A204.1 (cell line): ENCODE data around the gene PTBP3.
"Not testable (repeated sequence)": the region's sequence is repeated elsewhere in the genome, so short reads cannot be mapped to it uniquely, and the experiment has no call there.

Source experiments
- FAIRE-seq: peaks from 2 replicates; lab custom pipeline; 2012; peaks lifted over from hg19 to GRCh38; lab: Jason Lieb, UNC

The PTBP3 gene

GRCh38 chr9:112322701-112323377 is 10.6 kb downstream of the PTBP3 start:
- FAIRE-seq = no peak

DNA sequence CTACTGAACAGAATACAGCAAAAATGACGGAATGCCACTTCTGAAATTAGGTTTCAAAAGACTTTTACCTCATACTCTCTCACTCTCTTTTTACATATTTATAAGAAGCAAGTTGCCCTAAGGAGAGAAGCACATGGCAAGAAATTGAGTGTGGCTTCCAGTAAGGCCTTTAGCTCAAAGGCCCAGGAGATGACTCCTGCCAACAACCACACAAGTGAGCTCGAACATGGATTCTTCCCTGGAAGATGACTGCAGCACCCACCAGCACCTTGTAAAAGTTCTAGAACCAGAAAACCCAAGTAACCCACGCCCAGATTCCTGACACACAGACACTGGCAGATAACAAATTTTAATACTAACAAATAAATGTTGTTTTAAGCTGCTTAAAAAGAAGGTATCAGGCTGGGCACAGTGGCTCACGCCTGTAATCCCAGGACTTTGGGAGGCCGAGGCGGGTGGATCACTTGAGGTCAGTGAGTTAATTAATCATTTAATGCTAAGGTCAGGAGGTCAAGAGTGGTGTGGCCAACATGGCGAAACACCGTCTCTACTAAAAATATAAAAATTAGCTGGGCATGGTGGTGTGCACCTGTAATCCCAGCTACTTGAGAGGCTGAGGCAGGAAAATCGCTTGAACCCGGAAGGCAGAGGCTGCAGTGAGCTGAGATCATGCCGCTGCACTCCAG is 17.0 kb downstream of the PTBP3 start:
- no peak for FAIRE-seq

- no peak for FAIRE-seq
Measured at GRCh38 chr9:112315331-112316257, 17.8 kb downstream of the PTBP3 start.

DNA sequence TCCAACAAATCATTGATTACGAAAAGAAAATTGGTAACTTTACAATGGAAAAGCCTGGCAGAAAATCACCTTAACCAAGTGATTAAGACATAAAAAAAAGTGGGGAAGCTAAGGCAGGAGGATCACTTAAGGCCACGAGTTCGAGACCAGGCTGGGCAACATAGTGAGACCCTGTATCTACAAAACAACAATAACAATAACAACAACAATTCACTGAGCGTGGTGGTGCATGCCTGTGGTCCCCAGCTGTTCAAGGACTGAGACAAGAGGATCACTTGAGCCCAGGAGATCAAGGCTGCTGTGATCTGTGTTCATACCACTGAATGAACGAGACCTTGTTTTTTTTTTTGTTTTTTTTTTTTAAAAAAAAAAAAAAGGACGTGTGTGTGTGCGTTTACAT is 21.3 kb downstream of the PTBP3 start:
- FAIRE-seq = no peak

- no peak for FAIRE-seq
Measured at GRCh38 chr9:112311497-112311896, 21.9 kb downstream of the PTBP3 start.

DNA sequence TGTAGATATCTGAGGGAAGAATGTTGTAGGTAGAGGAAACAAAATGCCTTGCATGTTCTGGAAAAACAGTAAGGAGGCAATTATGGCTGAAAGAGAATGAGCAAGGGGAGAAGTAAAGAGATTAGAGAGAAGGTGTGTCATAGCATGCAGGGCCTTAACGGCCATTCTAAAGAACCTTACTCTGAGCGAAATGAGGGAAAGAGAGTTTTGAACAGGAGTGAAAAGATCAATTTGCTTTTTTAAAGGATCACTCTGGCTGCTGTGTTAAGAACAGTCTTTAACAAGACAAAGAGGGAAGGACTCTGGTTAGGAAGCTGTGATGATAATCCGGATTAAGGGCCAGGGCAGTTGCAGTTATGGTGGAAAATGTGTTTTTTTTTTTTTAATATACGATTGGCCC is 22.6 kb downstream of the PTBP3 start:
- no peak for FAIRE-seq

DNA sequence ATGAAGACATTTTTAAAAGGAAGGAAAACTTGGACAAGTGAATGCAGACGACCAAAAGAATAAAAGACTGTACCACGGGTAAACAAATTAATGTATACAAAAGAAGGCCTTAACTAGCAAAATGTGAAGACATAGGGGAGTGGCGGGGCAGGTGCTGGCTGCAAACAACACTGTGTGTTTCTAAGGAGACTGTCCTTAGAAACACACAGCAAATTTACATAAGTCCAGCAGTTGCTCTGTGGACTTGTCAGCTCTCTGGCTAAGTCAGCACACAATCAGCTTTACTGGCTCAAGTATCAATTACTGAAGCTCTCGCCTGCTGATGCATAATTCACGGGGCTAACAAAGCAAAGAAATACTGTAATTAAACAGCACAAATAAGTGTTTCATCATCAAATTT is 24.8 kb downstream of the PTBP3 start:
- FAIRE-seq = no peak

- no peak for FAIRE-seq
Measured at GRCh38 chr9:112301420-112301819, 32.0 kb downstream of the PTBP3 start.

DNA sequence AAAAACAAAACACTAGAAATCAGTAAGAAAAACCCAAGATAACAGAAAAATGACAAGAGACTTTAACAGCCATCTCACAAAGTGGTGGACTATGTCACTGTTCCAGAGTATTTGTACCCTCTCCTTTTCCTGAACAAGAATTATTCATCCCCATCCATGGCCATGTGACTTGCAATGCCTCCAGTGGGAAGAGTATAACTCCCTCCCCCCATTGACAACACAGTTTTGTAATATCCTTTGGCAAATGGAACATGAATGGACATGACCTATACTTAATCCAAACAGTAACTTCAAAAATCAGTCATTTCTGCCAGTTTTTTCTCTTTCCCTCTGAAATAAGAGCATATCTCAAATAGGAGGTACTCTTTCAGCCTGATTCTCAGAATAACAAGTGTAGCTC is 33.9 kb downstream of the PTBP3 start:
- no peak for FAIRE-seq

- FAIRE-seq = no peak
Measured at GRCh38 chr9:112296929-112297328, 36.5 kb downstream of the PTBP3 start.

GRCh38 chr9:112295174-112295573 is 38.2 kb downstream of the PTBP3 start:
- no peak for FAIRE-seq

GRCh38 chr9:112288029-112288428 is 45.4 kb downstream of the PTBP3 start:
- FAIRE-seq = no peak

- FAIRE-seq = no peak
Measured at GRCh38 chr9:112286926-112287325, 46.5 kb downstream of the PTBP3 start.

GRCh38 chr9:112285056-112285455 is 48.4 kb downstream of the PTBP3 start:
- FAIRE-seq = no peak

- no peak for FAIRE-seq
Measured at GRCh38 chr9:112283582-112284253, 49.7 kb downstream of the PTBP3 start.

- FAIRE-seq = not testable (repeated sequence)
Measured at GRCh38 chr9:112282841-112283240, 50.6 kb downstream of the PTBP3 start.

DNA sequence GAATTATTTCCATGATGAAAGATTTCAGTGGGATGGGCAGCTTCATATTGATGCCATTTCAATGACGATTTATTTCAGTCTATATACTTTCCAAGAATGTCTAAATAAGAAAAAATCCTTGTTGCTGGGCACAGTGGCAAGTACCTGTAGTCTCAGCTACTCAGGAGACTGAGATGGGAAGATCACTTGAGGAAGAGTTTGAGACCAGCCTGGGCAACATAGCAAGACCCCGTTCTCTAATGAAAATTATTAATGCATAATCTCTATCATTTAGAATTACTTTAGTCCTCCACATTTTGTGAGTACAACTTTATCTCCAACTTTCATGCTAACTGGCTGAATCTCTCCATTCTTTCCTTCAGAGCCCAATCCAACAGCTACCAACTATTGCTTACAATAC is 52.5 kb downstream of the PTBP3 start:
- FAIRE-seq = no peak

DNA sequence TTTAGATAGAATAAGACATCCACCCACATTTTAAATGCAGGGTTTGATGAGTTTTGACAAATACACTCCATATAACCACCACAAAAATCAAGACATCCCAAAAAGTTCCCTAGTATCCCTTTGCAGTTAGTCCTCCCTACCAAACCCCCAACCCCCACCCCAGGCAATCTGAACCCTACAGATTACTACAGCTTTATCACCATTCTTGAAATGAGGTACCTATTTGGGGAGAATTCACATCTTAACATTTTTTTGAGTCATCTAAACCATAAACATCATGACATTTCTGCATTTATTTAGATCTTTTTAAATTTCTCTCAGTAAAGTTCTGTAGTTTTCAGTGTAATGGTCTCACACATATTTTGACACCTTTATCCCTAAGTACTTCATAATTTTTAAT is 53.9 kb downstream of the PTBP3 start:
- no peak for FAIRE-seq

- no peak for FAIRE-seq
Measured at GRCh38 chr9:112278152-112278551, 55.3 kb downstream of the PTBP3 start.

DNA sequence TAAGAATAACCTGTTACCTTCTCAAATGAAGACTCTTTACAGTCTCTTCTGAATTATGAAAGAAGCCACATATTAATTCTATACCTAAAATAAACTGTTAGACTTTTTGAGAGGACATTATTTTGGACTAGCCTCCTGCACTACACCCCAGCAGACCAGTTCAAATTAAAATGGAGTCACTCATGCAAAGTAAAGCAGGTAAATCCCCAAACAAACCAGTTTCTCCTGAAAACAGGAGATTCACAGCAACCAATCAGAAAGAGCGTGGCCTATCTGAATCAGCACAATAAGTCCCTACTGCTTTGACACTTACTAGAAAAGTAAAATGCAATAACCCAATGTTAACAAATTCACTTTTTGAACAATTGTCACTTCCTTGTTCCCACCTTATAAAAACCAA is 58.8 kb downstream of the PTBP3 start:
- no peak for FAIRE-seq

DNA sequence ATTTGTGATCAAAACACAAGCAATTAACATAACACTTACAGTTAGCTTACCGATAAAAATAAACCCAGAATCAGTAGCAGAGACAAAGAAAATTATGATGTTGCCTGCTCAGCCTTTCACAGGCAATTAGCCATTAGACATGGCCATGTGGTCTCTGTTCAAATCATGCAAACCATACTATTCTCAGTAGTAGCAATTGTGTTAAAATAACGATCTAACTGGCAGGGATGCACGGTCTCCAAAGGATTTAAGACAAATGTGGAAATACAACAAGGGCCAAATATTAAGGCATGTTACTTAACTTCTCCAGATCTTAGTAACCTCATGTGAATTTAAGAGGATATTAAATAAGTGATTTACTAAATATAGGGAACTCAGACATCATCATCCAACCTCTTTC is 59.5 kb downstream of the PTBP3 start:
- no peak for FAIRE-seq

- no peak for FAIRE-seq
Measured at GRCh38 chr9:112271466-112272098, 61.8 kb downstream of the PTBP3 start.
